ENCODE results near the gene ZDHHC22.

Gene ZDHHC22

GRCh38 chr14:77126461-77126990 is 15.1 kb downstream of the ZDHHC22 start:
- DNase-seq (ENCODE audit: low spot score), result no peak

- DNase-seq (ENCODE audit: low spot score), result no peak
These were observed 15.7 kb downstream of the ZDHHC22 start for GRCh38 chr14:77125823-77126325.

DNA sequence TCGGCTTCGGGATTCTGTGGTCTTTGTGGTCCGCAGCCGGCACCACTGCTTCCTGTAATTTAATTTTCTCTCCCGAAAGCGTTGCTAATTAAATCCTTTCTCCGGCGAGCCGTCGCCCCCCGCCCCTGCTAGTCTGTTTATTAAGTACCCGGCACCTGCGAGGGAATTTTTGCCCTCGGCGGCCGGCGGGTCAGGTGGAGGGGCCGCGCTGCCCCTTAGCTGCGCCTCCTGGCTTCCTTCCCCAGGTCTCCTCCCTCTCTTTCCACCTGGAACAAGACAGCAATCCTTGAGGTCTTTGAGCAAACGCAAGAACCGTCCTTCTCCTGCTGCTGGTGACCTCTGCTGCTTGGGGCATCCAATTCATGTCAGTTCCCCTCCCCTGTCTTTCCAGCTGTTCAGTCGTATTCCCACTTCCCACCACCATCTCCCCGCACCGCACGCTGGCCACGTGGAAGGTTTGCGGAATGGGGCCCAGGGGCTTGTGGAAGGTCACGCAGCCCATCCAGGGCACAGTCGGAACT is 16.2 kb downstream of the ZDHHC22 start:
- no peak for DNase-seq (ENCODE audit: low spot score)

GRCh38 chr14:77124345-77125280 is 17.0 kb downstream of the ZDHHC22 start:
- DNase-seq (ENCODE audit: low spot score), result peak; percentile 78

- no peak for DNase-seq (ENCODE audit: low spot score)
These were observed 17.9 kb downstream of the ZDHHC22 start for GRCh38 chr14:77123381-77124325.

- no peak for DNase-seq (ENCODE audit: low spot score)
These were observed 19.0 kb downstream of the ZDHHC22 start for GRCh38 chr14:77122526-77123125.

- peak; percentile 76 for DNase-seq (ENCODE audit: low spot score)
These were observed 20.5 kb downstream of the ZDHHC22 start for GRCh38 chr14:77120771-77121743.

- DNase-seq (ENCODE audit: low spot score), result no peak
These were observed 21.7 kb downstream of the ZDHHC22 start for GRCh38 chr14:77119851-77120250.

- DNase-seq (ENCODE audit: low spot score), result no peak
These were observed 25.3 kb downstream of the ZDHHC22 start for GRCh38 chr14:77116172-77116817.

GRCh38 chr14:77114609-77115008 is 27.0 kb downstream of the ZDHHC22 start:
- no peak for DNase-seq (ENCODE audit: low spot score)

- no peak for DNase-seq (ENCODE audit: low spot score)
These were observed 27.9 kb downstream of the ZDHHC22 start for GRCh38 chr14:77113644-77114043.

- peak; percentile 76 for DNase-seq (ENCODE audit: low spot score)
These were observed 30.6 kb downstream of the ZDHHC22 start for GRCh38 chr14:77111021-77111420.

DNA sequence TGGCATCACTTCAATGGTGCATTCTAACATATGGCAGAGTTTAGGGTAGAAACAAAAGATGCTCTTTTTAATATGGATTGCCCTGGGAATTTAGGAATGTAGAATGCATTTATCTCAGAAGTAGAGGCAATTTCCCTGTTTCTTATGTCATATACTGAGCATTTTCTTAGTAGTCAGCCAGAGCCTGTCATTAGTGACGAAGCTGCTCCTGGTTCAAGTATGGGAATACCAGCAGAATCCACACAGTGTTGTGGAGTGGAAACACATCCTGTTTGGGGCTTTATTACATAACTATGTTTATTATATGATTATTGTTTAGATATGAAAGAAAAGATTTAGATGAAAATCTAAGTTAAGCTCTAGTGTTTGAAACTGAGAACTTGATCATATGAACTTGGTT is 31.3 kb downstream of the ZDHHC22 start:
- DNase-seq (ENCODE audit: low spot score), result no peak

- DNase-seq (ENCODE audit: low spot score), result no peak
These were observed 31.9 kb downstream of the ZDHHC22 start for GRCh38 chr14:77109656-77110055.

DNA sequence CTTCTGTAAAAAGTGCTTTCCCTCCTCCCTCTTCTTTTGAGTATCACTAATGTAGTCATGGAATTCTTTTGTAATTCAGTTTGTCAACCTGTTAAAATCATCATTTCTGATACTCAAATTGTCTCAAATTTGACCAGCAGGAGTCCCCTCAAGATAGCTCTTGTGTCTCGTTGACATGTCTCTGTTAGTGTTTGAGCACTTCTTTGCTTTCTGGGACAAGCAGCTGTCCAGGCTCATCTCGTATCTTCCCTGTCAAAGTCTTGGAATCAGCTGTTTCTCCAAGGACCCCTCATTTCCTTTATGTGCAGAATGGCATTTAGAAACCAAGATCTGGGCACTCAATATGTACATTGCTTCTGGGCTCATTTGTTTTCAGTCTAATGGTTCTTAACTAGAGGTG is 32.8 kb downstream of the ZDHHC22 start:
- DNase-seq (ENCODE audit: low spot score), result no peak

DNA sequence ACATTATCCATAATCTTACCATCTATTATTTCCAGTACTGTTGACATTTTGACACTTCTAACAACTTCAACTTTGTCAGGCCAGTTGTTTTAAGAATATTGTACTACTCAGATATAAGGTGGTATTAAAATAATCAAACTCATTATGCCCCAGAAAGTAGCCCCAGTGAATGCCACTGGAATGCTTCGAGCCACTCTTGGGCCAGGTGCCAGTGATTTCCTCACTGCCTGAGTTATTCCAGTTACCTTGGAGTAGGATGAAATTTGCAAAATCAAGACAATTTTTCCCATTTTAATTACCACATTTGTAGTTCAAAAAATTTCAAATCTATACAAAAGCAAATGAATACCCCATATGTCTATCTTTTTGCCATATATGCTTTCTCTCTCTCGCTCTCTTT is 34.4 kb downstream of the ZDHHC22 start:
- DNase-seq (ENCODE audit: low spot score), result no peak

DNA sequence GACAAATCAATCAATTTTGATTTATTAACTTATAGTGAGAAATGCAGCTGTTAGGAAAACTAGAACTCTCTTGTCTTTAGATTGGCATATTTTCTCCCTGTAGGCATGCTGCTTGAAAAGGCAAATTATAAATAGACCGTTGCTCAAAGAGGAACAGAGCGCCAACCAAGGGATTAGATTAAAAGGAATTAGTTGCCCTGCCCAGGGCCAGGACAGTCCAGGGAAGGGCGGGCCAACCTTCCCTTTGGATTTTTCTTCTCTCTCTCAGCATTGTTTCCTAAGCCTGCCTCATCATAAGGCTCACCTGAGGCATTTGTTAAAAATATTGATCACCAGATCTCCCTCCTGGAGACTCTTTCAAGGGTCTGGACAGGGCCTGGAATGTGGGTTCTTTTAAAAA is 34.9 kb downstream of the ZDHHC22 start:
- no peak for DNase-seq (ENCODE audit: low spot score)

- peak; percentile 92 for DNase-seq (ENCODE audit: low spot score)
These were observed 36.2 kb downstream of the ZDHHC22 start for GRCh38 chr14:77105145-77105939.

GRCh38 chr14:77104393-77104792 is 37.2 kb downstream of the ZDHHC22 start:
- DNase-seq (ENCODE audit: low spot score), result peak; percentile 40

All from Ammon's horn (tissue), 1 donor.